ENCODE measurements around the gene PEX6.
"Not testable (repeated sequence)": the region's sequence is repeated elsewhere in the genome, so short reads cannot be mapped to it uniquely, and the experiment has no call there.

PEX6 gene

GRCh38 chr6:42947950-42948349 is 31.0 kb downstream of the PEX6 start:
- Histone ChIP-seq H3K27me3 (ENCODE audit: control insufficient read depth in 1 of 2, insufficient read depth in 1 of 2, low read length in 2 of 2) (no peaks in the 10 kb centered on the region), H3K9me3 (ENCODE audit: control insufficient read depth, low read length) (no peaks in the 10 kb centered on the region), H3K4me2 (ENCODE audit: low read length, poor library complexity, severe bottlenecking) (no peak overlapping the region), H3K36me3 (ENCODE audit: control insufficient read depth in 1 of 2, insufficient read depth in 2 of 2, low read depth in 1 of 2, low read length in 2 of 2) (peaks cover 0 to 12% of the 10 kb centered on the region in 2 experiments), H3K79me1 (replicated peaks; ENCODE audit: low read length, poor library complexity, severe bottlenecking) (peaks cover 2% of the 10 kb centered on the region), H3K9ac (ENCODE audit: low read length) (no peak overlapping the region), H3K27ac (ENCODE audit: low read length, poor library complexity, severe bottlenecking) (no peak overlapping the region), H3K4me1 (ENCODE audit: control insufficient read depth, insufficient read depth, low read depth, low read length) (no peaks in the 10 kb centered on the region), H2BK12ac (ENCODE audit: low read length in 2 of 2) (no peak overlapping the region), H4K91ac (ENCODE audit: low read length) (no peak overlapping the region), H2AFZ (ENCODE audit: low read depth, low read length) (no peak overlapping the region), H2BK15ac (ENCODE audit: low read depth, poor library complexity, severe bottlenecking) (no peak overlapping the region), H3K4ac (ENCODE audit: low read depth in 1 of 2, low read length in 2 of 2) (no peak overlapping the region), H3K14ac (ENCODE audit: low read length in 2 of 2) (no peak overlapping the region), H3K4me3 (ENCODE audit: insufficient read depth in 1 of 2, low read depth in 1 of 2, low read length in 2 of 2) (no peak overlapping the region), H2AK5ac (ENCODE audit: low read length, severe bottlenecking) (no peak overlapping the region), H3K23ac (ENCODE audit: low read length in 2 of 2) (no peak overlapping the region), H2BK120ac (ENCODE audit: low read depth, low read length) (no peak overlapping the region), H2BK5ac (ENCODE audit: low read depth, low read length, poor library complexity, severe bottlenecking) (no peak overlapping the region), H4K8ac (ENCODE audit: low read length) (no peak overlapping the region), H3K18ac (ENCODE audit: low read depth in 1 of 2, low read length in 2 of 2) (no peak overlapping the region)
- no peak for DNase-seq

GRCh38 chr6:42942444-42942843 is 36.5 kb downstream of the PEX6 start:
- H3K79me1 ChIP-seq (replicated peaks; ENCODE audit: low read length, poor library complexity, severe bottlenecking), result peaks cover 23% of the 10 kb centered on the region
- H2BK15ac ChIP-seq (ENCODE audit: low read depth, poor library complexity, severe bottlenecking), result no peak overlapping the region
- no peak overlapping the region for H2AK5ac ChIP-seq (ENCODE audit: low read length, severe bottlenecking)

GRCh38 chr6:42941356-42941755 is 37.6 kb downstream of the PEX6 start:
- H3K9me3 ChIP-seq (ENCODE audit: control insufficient read depth, low read length); H3K4ac ChIP-seq (ENCODE audit: low read depth in 1 of 2, low read length in 2 of 2); H2AK5ac ChIP-seq (ENCODE audit: low read length, severe bottlenecking); H3K14ac ChIP-seq (ENCODE audit: low read length in 2 of 2); DNase-seq; H3K27me3 ChIP-seq (ENCODE audit: control insufficient read depth in 1 of 2, insufficient read depth in 1 of 2, low read length in 2 of 2); H2BK15ac ChIP-seq (ENCODE audit: low read depth, poor library complexity, severe bottlenecking); H3K27ac ChIP-seq (ENCODE audit: low read length, poor library complexity, severe bottlenecking); H3K4me2 ChIP-seq (ENCODE audit: low read length, poor library complexity, severe bottlenecking); H3K4me1 ChIP-seq (ENCODE audit: control insufficient read depth, insufficient read depth, low read depth, low read length); H3K18ac ChIP-seq (ENCODE audit: low read depth in 1 of 2, low read length in 2 of 2); H2BK12ac ChIP-seq (ENCODE audit: low read length in 2 of 2); H2BK5ac ChIP-seq (ENCODE audit: low read depth, low read length, poor library complexity, severe bottlenecking); H3K4me3 ChIP-seq (ENCODE audit: insufficient read depth in 1 of 2, low read depth in 1 of 2, low read length in 2 of 2); H4K8ac ChIP-seq (ENCODE audit: low read length); H4K91ac ChIP-seq (ENCODE audit: low read length); H2AFZ ChIP-seq (ENCODE audit: low read depth, low read length); H3K23ac ChIP-seq (ENCODE audit: low read length in 2 of 2); H2BK120ac ChIP-seq (ENCODE audit: low read depth, low read length); H3K9ac ChIP-seq (ENCODE audit: low read length): not testable (repeated sequence)
- peaks cover 29% of the 10 kb centered on the region for H3K79me1 ChIP-seq (replicated peaks; ENCODE audit: low read length, poor library complexity, severe bottlenecking)
- peaks cover 54% of the 10 kb centered on the region in 2 experiments for H3K36me3 ChIP-seq (ENCODE audit: control insufficient read depth in 1 of 2, insufficient read depth in 2 of 2, low read depth in 1 of 2, low read length in 2 of 2)
- 97% methylated on average over 4 of the region's 5 CpGs for WGBS

More at GRCh38 chr6:42942444-42942843, 36.5 kb downstream of the PEX6 start:
- no peak overlapping the region for H2BK120ac ChIP-seq (ENCODE audit: low read depth, low read length)
- H3K4me2 ChIP-seq (ENCODE audit: low read length, poor library complexity, severe bottlenecking), result no peak overlapping the region
- no peak overlapping the region for H3K27ac ChIP-seq (ENCODE audit: low read length, poor library complexity, severe bottlenecking)
- H4K8ac ChIP-seq (ENCODE audit: low read length), result no peak overlapping the region
- DNase-seq, result no peak
- H3K14ac ChIP-seq (ENCODE audit: low read length in 2 of 2), result no peak overlapping the region
- no peak overlapping the region for H2BK5ac ChIP-seq (ENCODE audit: low read depth, low read length, poor library complexity, severe bottlenecking)
- H3K4me3 ChIP-seq (ENCODE audit: insufficient read depth in 1 of 2, low read depth in 1 of 2, low read length in 2 of 2), result no peak overlapping the region
- no peak overlapping the region for H4K91ac ChIP-seq (ENCODE audit: low read length)
- H3K27me3 ChIP-seq (ENCODE audit: control insufficient read depth in 1 of 2, insufficient read depth in 1 of 2, low read length in 2 of 2), result no peaks in the 10 kb centered on the region
- no peak overlapping the region for H3K9ac ChIP-seq (ENCODE audit: low read length)
- H2AFZ ChIP-seq (ENCODE audit: low read depth, low read length), result no peak overlapping the region
- no peak overlapping the region for H3K4ac ChIP-seq (ENCODE audit: low read depth in 1 of 2, low read length in 2 of 2)
- H2BK12ac ChIP-seq (ENCODE audit: low read length in 2 of 2), result no peak overlapping the region
- 88% methylated on average over 7 of the region's 7 CpGs for WGBS
- no peak overlapping the region for H3K18ac ChIP-seq (ENCODE audit: low read depth in 1 of 2, low read length in 2 of 2)
- H3K36me3 ChIP-seq (ENCODE audit: control insufficient read depth in 1 of 2, insufficient read depth in 2 of 2, low read depth in 1 of 2, low read length in 2 of 2), result peaks cover 45% of the 10 kb centered on the region in 2 experiments
- H3K4me1 ChIP-seq (ENCODE audit: control insufficient read depth, insufficient read depth, low read depth, low read length), result no peaks in the 10 kb centered on the region
- H3K9me3 ChIP-seq (ENCODE audit: control insufficient read depth, low read length), result no peaks in the 10 kb centered on the region
- H3K23ac ChIP-seq (ENCODE audit: low read length in 2 of 2), result no peak overlapping the region

GRCh38 chr6:42940493-42941045 is 38.4 kb downstream of the PEX6 start:
- Histone ChIP-seq H3K79me1 (replicated peaks; ENCODE audit: low read length, poor library complexity, severe bottlenecking) (peaks cover 32% of the 10 kb centered on the region), H3K14ac (ENCODE audit: low read length in 2 of 2) (peak overlapping the region in 1 of 2 experiments; percentile 74), H3K9ac (ENCODE audit: low read length) (no peak overlapping the region), H3K4me3 (ENCODE audit: insufficient read depth in 1 of 2, low read depth in 1 of 2, low read length in 2 of 2) (no peak overlapping the region), H3K27me3 (ENCODE audit: control insufficient read depth in 1 of 2, insufficient read depth in 1 of 2, low read length in 2 of 2) (no peaks in the 10 kb centered on the region), H4K8ac (ENCODE audit: low read length) (no peak overlapping the region), H3K27ac (ENCODE audit: low read length, poor library complexity, severe bottlenecking) (no peak overlapping the region), H2BK12ac (ENCODE audit: low read length in 2 of 2) (no peak overlapping the region), H3K9me3 (ENCODE audit: control insufficient read depth, low read length) (no peaks in the 10 kb centered on the region), H2AK5ac (ENCODE audit: low read length, severe bottlenecking) (no peak overlapping the region), H2AFZ (ENCODE audit: low read depth, low read length) (no peak overlapping the region), H2BK120ac (ENCODE audit: low read depth, low read length) (no peak overlapping the region), H3K4ac (ENCODE audit: low read depth in 1 of 2, low read length in 2 of 2) (no peak overlapping the region), H4K91ac (ENCODE audit: low read length) (no peak overlapping the region), H2BK5ac (ENCODE audit: low read depth, low read length, poor library complexity, severe bottlenecking) (no peak overlapping the region), H3K18ac (ENCODE audit: low read depth in 1 of 2, low read length in 2 of 2) (no peak overlapping the region), H3K4me2 (ENCODE audit: low read length, poor library complexity, severe bottlenecking) (no peak overlapping the region), H2BK15ac (ENCODE audit: low read depth, poor library complexity, severe bottlenecking) (no peak overlapping the region), H3K4me1 (ENCODE audit: control insufficient read depth, insufficient read depth, low read depth, low read length) (no peaks in the 10 kb centered on the region), H3K36me3 (ENCODE audit: control insufficient read depth in 1 of 2, insufficient read depth in 2 of 2, low read depth in 1 of 2, low read length in 2 of 2) (peaks cover 58 to 62% of the 10 kb centered on the region in 2 experiments), H3K23ac (ENCODE audit: low read length in 2 of 2) (no peak overlapping the region)
- no peak for DNase-seq
- WGBS, result 91% methylated on average over 6 of the region's 6 CpGs
